Frontal cortex (tissue), 4 donors: ENCODE measurements around the gene MANF. TPM values are rescaled to one million over a fixed set of nuclear protein-coding genes. Genes with fewer than 3 reads are reported as not detected.

ENCODE experiments used
- DNase-seq, 2 donors: peaks; one replicate each; pipeline ENCODE4 v3.0.0; 2012; ENCODE audit warnings: low spot score in 2 of 2
- FAIRE-seq: peaks from 2 replicates; lab custom pipeline; 2012; peaks lifted over from hg19 to GRCh38; lab: Jason Lieb, UNC
- total RNA-seq: library from RNA; depleted of rRNA; stranded (reverse); fragments of >200 nt; gene quantifications from one replicate; pipeline ENCODE4 v1.2.3, GENCODE V29; 2014
- donor health status: control.
- donor health status: control.
- donor health status: control.

MANF gene
- total RNA-seq, 1 donor from 2014 or later: 33.8 TPM

DNA sequence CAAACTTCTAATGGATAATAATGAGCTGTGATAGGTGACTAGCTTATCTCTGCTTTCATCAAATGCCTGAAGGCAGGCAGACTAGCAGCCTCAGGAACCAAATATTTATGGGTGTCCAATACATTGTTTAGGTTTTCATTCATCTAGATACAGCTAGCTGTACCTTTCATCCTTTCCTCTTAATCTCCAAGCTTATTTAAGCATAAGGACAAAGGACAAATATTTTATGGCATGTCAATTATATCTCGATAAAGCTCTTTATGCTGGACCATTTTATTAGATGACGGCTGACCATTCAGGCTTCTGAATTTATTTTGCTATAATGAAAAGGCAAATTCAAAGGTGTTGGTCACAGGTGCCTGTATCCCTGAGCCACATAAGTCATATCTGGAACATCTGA, 22.9 kb downstream of the MANF start:
- FAIRE-seq (no peak), DNase-seq (no peak)

DNA sequence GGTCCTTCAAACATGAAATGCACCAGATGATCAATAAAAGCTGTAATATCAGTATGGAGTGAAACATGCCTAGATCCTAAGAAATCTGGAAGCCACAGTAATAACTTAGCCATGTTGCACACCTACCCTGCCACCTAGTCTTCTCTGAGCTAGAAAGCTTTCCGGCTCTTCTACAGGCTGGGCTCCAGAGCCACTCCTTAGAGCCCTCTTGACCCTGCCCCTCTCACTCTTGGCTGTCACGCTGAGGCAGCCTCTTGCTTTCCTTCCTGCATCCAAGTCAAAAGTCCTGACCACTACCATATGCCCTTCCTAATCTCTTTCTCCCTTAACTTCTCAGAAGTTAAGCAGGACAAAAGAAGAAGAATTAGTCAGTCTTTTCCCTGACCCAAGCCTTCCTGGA, 23.7 kb downstream of the MANF start:
- DNase-seq (no peak), FAIRE-seq (no peak)

DNA sequence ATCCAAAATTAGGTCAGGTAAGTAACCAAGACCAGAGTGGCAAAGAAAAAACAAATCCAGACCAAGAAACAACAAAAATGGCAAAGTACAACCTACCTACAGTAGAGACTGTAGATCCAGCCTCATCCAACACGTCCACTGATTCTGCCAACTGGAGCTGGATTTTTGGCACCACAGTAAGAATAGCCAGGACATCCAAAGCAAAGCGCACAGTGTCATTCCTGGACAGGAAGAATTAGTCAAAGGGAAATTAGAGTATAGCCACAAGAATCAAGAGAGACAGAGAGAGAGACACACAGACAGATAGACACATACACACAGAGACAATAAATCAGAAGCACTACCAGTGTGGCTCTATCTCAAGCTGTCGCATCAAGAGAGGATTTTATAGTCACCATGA, 37.1 kb downstream of the MANF start:
- DNase-seq (no peak), FAIRE-seq (no peak)

DNA sequence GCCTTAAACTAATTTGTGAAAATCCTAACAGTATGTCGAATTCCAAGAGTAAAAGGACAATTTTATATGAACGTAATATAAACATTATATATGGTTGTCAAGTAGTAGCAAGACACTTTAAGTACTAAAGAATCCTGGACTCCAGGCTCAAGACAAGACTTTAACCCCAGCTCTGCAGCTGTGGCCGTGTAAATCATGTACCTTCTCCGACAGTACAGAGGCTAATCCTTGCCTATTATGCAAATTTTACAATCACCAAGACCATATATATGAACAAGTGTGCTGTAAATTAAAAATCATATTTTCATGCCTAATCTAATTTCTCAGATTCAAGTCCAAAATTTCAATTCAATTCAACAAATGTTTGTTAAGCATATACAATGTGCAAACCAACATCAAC, 41.8 kb downstream of the MANF start:
- no peak for FAIRE-seq
- no peak for DNase-seq

DNA sequence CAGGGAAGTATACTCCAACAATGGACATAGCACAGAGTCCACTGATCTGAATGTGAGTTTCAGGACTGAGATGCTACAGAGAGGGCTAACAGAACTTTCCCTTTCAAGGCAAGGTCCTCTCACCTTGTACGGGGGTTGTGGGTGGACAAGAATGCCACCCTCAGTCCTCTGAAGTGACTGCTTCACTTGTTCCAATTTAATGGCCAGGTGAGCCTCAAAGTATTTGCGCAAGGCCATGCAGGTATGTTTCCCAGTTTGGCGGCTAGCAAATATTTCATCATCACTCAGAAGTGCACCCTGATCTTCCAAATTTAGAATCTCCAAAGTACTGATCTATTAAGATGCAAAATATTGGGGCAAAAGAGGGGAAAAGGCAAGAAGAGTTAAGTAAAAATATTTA, 44.0 kb downstream of the MANF start:
- no peak for FAIRE-seq
- no peak for DNase-seq

DNA sequence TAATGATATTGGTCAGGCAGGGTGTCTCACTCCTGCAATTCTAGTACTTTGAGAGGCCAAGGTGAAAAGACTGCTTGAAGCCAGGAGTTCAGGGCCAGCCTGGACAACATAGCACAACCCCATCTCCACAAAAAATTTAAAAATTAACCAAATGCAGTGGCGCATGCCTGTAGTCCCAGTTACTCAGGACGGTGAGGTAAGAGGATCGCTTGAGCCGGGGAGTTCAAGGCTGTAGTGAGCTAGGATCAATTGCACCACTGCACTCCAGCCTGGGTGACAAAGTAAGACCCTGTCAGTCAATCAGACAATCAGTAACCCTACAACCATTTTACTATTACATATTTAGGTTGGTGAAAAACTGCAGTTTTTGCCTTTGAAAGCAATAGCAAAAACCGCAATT, 49.0 kb downstream of the MANF start:
- FAIRE-seq (no peak), DNase-seq (no peak)

DNA sequence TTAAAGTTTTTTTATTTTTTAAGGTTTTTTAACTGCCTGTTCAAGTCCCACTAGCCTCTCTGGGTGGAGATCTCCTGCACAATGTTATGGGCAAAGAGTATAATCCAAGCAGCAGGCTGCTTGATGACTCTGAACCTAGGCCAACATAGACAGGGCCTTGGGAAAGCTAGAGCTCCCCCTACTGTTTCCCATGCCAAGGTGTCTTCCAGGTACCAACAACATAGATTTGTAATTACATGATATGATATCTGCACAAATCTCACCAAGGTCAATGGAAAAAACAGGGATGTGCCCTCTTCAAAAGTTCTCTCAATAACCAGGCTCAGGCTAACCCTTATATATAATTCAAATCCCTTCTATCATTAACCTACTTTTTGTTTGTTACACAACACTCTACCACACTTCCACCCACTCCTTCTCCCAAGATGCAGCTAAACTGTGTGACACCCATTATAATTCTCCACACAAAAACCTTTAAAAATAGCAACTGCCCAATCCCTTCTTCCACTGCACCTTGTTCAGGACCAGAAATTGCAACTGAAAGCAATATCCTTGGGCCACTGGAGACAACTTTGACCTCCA, 49.7 kb downstream of the MANF start:
- FAIRE-seq (no peak), DNase-seq (peak in 1 of 2 donors; percentile 35)

DNA sequence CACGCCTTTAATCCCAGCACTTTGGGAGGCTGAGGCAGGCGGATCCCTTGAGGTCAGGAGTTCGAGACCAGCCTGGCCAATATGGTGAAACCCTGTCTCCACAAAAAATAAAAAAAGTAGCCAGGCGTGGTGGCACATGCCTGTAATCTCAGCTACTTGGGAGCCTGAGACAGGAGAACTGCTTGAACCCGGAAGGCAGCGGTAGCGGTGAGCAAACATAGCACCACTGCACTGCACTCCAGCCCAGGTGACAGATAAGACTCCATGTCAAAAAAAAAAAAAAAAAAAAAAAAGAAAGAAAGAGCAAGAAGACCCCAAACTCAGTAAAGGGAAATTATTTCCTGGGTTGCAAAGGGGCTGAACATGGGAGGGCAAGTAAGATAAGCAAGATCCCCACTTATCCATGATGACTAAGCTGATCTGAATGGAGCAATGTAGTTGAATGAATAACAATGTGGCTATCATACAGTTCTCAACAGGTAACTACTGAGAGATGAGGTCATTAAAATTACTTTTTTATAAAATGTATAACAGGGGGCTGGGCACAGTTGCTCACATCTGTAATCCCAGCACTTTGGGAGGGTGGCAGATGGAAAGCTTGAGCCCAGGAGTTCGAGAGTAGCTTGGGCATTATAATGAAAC, 52.0 kb downstream of the MANF start:
- no peak for FAIRE-seq
- no peak for DNase-seq

Other genes starting within 250 kb of the MANF start
- 31.0 TPM for gene RBM15B, start 6.0 kb downstream of the MANF start, total RNA-seq
- 26.5 TPM for gene DCAF1, start 114.7 kb downstream of the MANF start, total RNA-seq
- 23.2 TPM for gene RAD54L2, start 153.4 kb downstream of the MANF start, total RNA-seq